ENCODE results near the gene RNU7-1.

The RNU7-1 gene

DNA sequence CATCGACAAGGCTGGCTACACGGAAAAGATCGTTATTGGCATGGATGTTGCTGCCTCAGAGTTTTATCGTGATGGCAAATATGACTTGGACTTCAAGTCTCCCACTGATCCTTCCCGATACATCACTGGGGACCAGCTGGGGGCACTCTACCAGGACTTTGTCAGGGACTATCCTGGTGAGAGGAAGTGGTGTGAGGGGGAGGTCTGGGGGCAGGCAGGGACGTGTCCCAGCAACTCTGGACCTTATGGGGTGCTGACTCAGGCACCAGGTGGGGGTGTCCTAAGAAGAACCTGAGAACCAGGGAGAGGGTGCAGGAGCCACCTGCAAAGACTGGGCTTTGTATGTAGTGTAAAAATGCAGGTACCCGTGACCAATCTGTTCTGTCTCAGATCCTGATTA is 24.0 kb upstream of the RNU7-1 start:
- no peak for DNase-seq

DNA sequence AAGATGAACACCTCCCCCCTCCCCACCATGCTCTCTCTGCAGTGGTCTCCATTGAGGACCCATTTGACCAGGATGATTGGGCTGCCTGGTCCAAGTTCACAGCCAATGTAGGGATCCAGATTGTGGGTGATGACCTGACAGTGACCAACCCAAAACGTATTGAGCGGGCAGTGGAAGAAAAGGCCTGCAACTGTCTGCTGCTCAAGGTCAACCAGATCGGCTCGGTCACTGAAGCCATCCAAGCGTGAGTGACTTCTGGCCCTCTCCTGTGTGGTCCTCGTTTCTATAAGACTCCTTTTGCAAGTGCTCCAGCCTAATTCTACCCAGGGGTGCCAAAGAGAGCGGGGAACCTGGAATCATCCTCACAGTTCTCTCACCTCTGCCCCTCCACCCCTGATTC is 22.1 kb upstream of the RNU7-1 start:
- DNase-seq: no peak

GRCh38 chr12:6921996-6922946 is 21.3 kb upstream of the RNU7-1 start:
- DNase-seq: no peak

DNA sequence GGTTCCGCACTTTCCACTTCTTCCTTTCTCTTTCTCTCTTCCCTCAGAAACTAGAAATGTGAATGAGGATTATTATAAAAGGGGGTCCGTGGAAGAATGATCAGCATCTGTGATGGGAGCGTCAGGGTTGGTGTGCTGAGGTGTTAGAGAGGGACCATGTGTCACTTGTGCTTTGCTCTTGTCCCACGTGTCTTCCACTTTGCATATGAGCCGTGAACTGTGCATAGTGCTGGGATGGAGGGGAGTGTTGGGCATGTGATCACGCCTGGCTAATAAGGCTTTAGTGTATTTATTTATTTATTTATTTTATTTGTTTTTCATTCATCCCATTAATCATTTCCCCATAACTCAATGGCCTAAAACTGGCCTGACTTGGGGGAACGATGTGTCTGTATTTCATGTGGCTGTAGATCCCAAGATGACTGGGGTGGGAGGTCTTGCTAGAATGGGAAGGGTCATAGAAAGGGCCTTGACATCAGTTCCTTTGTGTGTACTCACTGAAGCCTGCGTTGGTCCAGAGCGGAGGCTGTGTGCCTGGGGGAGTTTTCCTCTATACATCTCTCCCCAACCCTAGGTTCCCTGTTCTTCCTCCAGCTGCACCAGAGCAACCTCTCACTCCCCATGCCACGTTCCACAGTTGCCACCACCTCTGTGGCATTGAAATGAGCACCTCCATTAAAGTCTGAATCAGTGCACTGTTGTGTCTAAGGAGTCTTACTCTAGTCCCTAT is 20.4 kb upstream of the RNU7-1 start:
- DNase-seq: no peak

DNA sequence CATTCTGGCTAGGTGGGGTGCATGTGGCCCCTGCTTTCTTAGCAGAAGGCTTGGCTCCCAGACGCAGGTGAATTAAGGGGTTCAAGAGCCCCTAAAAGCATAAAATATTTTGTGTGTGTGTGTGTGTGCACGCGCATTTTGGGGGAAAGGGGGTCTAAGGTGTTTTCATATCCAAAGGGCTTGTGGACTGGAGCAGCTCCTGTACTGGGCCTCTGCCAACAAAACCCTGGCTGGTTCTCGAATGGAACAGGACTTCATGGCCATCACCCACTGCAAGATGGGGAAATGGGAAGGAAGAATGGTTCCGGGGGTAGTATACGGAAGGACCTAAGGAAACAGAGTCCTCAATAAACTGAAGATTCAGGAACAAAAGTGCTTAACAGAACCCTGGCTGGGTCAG is 19.8 kb upstream of the RNU7-1 start:
- no peak for DNase-seq

DNA sequence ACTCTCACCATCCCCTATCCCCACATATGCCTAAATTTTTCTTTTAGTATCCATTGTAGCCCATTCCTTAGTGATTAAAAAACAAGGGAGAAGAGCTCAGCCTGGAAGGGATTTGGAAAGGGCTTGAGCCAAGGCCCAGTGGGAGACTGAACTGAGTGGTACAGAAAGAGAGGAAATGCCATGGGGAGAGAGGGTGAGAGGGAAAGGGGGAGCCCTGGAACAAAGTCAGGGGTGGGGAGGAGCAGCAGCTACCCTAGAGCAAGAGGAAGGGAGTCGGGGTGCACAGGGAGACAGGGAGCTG is 18.4 kb upstream of the RNU7-1 start:
- no peak for DNase-seq

DNA sequence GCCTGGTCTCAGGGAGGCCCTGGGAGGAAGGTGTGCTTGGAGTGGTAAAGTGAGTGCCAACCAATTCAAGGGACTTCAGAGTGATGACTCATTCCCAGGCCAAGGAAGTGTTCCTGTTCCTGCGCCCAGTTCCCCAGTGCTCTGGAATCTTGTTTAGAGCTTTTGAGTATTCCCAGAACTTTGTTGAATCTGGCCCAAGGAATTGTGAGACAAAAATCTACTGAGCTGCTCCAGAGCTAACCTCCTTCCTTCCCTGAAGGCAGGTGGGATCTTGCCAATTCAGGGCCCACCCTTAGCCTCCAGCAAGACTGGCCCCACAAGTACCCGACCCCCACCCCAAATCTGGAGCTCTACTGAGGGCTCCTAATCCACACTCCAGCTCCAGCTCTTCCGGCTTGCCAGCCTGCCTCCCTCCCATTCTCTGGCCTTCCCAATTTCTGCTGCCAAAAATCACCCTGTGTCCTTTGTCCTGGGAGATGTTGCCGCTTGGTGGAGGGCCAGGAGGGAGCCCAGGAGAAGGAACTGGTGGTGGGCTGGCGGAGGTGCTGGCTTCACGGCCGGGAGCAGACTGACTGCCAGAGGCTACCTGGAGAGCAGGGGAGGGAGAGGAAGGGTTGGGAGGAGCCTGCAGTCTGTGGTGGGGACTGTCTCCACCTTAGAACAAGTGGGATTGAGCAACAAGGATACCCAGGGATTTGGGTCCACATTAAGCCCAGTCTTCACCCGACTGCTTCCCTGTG is 17.9 kb upstream of the RNU7-1 start:
- DNase-seq: no peak

DNA sequence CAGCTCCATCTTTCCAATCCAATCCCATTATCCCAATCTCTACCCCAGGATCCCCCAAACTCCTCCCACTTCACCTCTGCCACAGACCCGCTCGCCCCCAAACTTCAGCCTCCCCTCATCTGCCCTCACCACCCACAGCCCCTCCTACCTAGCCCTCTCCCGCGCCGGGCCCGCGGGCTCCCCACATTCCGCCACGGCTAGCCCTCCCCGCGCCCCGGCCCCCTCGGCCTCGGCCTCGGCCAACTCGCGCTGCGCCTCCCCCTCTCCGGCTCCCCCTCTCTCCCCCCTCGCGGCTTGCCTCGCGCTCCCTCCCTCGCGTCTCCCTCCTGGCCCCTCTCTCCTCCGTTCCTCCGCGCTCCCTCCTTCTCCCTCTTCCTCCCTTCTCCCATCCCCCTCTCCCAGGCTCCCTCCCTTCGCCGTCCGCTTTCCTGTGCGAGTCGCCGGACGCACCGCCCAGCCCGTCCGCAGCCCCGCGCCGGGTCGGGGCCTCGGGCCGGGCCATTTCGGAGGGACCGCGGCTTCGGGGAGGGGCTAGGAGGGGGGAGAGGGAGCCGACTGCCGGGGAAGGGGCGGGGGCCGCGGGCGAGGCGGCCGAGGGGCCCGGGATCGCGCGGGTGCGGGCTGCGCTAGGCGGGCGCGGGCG is 16.1 kb upstream of the RNU7-1 start, which contains the start of gene ATN1:
ATN1 (plus strand) TSS at position 581 of the 643 bp plus-strand sequence. CDS start 6,043 bp downstream, outside the sequence.
- DNase-seq: peak; percentile 46

- no peak for DNase-seq
Observed at GRCh38 chr12:6928022-6928702, 15.5 kb upstream of the RNU7-1 start.

DNA sequence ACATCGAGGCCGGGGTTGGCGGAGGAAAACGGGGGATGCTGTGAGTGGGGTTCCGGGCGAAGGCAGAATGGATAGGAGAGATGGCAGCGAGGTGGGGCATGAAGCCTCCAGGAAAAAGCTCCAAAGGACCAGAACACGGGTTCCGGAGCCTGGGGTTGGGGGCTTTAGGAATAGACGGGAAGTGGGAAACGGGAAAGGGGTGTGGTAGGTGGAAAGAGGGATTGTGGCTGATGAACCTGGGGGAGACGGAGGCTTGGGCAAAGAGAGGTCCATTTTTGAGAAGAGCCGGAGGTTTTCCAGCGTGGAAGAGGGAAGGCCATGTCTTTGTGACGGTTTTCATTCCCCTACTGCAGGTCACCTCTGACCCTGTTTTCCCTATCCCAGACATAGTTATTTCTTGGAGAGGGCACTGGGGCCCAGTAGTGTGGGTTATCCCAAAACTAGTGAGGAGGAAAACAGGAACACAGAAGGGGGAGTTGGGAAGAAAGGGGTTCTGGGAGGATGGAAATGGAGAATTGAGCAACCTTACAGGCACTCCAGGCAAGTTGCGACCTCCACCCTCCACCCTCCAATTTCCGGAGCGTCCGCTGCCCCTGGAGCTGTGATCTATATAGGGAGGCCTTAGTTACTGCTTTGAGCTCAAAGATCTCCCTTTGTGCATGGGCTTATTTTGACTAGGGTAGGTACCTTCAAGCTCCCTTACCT is 14.8 kb upstream of the RNU7-1 start:
- DNase-seq: no peak

DNA sequence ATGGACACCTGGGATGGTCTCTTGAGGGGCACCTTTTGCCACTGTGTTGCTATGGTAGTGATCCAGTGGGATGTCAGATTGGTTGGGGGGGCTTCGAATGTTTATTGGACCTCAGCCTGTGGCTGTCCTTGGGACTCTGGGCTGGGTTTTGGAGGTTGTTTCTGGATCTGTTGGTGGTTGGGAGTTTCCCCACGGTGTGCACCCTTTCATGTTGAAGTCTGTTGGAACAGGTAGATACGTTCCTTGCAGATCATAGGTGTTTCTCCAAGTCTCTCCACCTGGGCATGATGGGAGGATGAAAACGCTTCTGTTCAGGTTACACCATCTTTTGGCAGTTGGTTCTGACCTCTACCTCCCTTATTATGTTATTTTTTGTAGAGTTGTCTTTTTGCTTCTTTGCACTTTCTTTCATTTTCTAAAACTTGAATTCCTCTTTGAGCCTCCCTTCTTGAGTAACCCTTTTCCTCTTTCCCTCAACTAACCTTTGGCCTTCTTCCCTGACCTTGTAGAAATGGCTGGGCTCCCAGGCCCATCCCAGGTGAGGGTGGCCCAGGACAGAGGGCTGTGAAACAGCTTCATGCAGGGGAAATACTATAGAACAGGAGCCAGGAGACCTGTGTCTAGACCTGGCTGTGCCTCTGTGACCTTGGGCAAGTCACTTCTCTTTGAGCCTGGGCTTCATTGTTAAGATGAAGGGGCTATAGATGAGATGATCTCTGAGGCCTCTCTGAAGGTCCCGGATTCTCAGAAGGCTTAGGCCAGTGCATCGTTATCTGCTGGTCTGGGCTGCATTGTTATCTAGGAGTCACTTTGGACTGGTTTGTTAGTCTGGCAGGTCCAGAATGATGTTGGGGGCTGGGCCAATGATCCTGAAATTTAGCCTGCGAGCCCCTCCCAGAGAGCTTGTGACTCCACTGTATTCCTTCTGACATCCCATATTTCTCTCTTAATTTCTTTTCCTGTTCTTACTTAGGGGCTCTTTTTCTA is 13.9 kb upstream of the RNU7-1 start:
- no peak for DNase-seq

- no peak for DNase-seq
Observed at GRCh38 chr12:6932766-6933165, 10.8 kb upstream of the RNU7-1 start.

- no peak for DNase-seq
Observed at GRCh38 chr12:6934110-6934509, 9.5 kb upstream of the RNU7-1 start.

GRCh38 chr12:6935371-6936193 is 8.0 kb upstream of the RNU7-1 start:
- no peak for DNase-seq

GRCh38 chr12:6936194-6936635 is 7.4 kb upstream of the RNU7-1 start:
- DNase-seq: no peak

DNA sequence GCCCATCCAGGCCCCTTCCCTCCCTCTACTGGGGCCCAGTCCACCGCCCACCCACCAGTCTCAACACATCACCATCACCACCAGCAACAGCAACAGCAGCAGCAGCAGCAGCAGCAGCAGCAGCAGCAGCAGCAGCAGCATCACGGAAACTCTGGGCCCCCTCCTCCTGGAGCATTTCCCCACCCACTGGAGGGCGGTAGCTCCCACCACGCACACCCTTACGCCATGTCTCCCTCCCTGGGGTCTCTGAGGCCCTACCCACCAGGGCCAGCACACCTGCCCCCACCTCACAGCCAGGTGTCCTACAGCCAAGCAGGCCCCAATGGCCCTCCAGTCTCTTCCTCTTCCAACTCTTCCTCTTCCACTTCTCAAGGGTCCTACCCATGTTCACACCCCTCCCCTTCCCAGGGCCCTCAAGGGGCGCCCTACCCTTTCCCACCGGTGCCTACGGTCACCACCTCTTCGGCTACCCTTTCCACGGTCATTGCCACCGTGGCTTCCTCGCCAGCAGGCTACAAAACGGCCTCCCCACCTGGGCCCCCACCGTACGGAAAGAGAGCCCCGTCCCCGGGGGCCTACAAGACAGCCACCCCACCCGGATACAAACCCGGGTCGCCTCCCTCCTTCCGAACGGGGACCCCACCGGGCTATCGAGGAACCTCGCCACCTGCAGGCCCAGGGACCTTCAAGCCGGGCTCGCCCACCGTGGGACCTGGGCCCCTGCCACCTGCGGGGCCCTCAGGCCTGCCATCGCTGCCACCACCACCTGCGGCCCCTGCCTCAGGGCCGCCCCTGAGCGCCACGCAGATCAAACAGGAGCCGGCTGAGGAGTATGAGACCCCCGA is 6.8 kb upstream of the RNU7-1 start:
- peak; percentile 61 for DNase-seq

DNA sequence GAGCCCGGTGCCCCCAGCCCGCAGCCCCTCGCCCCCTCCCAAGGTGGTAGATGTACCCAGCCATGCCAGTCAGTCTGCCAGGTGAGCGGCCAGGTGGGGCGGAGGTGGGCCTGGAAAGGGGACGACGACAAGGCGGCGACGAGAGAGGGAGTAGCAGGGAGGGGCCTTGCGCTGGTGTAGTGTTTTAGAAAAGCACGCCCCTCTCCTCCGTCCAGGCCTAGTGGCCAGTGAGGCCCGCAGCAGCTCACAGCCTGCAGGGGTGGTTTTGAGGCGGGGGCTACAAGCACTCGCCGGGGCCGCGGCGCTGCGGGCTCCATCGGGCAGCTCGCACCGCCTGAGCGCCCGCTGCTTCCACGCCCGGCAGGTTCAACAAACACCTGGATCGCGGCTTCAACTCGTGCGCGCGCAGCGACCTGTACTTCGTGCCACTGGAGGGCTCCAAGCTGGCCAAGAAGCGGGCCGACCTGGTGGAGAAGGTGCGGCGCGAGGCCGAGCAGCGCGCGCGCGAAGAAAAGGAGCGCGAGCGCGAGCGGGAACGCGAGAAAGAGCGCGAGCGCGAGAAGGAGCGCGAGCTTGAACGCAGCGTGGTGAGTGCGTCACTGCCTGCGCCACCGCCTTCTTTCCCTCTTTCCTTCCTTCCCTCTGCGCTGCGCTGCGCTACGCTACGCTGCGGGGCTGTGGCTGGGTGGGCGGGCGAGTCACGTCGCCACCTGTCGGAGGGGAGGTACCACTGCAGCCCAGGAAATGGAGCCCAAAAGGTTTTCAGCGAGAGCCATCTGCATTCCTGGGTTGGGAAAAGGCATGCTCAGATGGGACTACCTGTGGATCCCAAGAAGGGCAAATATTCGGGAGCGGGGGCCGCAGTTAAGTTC is 5.9 kb upstream of the RNU7-1 start:
- peak; percentile 87 for DNase-seq
